T1000 (cell line): ENCODE results near the gene SHANK1.

ENCODE experiments used
- DNase-seq: peaks from one replicate; lab custom pipeline; 2025; ENCODE audit warnings: mixed read lengths; lab: John Stamatoyannopoulos, UW

The SHANK1 gene

DNA sequence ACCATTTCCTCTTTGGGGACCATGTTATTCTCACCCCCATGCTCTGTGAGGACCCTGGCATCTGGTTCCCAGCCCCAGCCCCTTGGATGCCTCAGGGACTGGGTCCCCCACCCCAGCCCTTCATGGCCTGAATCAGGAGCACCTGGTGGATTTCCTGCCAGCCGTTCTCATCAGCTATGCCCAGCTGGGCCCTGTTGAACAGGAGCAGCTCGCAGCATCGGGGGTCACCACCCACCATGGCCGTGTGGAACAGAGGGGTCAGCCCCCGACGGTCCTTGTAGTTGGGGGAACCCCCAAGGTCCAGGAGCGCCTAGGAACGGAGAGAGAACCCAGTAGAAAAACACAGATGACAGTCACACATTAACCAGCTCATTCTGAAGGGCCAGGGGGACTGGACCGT, 7.8 kb downstream of the SHANK1 start:
- no peak for DNase-seq

DNA sequence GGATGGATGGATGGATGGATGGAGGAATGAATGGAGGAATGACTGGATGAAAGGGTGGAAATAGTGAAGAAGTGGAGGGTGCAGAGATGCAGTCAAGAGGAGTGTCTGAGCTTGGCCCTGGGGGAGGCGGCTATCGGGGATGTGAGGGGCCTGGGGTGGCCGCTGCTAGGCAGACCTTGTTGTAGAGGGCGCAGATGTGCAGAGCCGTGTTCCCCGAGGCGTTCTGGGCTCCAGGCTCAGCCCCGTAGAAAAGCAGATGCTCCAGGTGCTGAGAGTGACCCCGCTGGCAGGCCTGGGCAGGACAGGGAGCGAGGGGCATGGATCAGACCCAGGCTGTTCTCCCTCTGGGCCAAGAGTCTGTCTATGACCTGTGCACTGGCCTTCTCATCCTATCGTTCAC, 8.4 kb downstream of the SHANK1 start:
- DNase-seq, result no peak

DNA sequence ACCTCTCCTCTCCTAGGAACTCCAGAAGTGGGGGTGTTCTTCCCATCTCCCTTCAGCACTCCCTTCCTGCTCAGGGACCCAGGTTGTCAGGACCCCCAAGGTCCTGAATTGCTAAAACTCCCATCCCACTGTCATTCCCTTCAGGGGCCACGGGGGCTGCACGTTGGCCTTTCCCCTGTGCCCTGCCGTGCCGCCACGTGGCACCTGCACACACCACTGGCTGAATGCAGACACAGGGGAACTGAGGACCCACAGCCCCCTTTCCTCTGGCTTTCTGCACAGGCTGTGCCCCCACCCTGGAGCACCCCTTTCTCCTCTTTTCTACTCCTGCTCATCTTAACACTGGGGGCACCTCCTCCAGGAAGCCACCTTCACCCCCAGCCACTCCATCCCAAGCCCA, 9.0 kb downstream of the SHANK1 start:
- DNase-seq, result no peak

DNA sequence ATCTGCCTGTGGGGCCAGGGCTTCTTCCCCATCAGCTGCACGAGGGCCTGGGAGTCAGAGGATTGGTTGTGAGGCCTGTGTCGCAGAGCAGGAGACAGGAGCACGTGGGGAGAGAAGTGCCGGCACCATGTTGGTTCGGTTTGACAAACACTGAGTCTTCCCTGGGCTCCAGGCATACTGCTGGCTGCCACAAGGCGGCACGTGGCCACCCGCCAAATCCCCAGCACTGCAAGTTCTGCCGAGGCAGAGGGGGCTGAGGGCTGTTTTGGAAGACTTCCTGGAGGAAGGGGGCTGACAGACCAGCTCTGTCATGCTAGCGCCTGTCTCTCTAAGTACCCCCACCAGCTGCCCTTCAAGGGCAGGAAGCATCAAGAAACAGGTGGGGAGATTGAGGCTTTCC, 9.5 kb downstream of the SHANK1 start:
- DNase-seq, result no peak

DNA sequence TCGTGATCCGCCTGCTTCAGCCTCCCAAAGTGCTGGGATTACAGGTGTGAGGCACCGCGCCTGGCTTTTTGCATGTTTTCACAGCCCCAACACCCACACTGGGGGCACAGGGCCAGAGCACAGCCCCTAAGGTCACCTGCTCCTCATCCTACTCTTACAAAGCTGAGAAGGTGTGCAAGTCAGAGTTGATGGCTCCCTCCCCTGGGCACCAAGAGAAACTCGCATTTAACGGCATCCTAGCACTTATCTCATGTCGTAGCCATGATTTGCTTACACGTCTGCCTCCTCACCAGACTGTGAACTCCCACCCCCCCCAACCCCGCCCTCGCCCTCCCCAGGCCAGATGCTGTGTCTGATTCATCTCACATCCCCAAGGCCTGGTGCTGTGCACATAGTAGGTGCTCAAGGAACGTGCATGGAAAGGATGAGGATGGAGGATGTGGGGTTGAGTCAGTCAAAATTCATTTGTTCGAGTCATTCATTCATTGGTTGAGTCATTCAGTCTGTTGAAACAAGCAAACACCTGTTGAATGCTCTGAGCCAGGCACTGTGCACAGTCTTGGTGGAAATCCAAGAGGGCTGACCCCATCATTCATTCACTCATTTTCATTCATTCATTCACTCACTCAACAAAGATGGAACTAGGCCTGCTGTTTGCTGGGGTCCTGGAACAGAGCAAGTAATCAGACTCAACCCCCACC, 11.3 kb downstream of the SHANK1 start:
- DNase-seq, result no peak

DNA sequence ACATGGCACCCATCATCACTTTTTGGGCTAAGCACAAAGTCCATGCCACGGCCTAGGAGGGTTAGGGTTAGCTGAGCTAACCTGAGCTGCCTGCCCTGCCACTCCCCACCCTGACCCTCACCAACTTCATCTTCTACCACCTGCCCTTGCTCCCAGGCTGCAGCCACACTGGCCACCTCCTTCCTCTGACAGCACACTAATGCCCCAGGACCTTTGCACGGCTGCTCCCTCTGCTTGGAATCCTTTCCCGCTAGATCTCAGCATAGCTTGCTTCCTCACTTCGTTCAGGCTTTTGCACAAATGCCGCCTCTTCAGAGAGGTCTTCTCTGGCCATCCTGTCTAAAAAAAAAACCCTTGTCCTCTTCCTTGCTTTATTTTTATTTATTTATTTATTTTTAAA, 13.2 kb downstream of the SHANK1 start:
- no peak for DNase-seq

DNA sequence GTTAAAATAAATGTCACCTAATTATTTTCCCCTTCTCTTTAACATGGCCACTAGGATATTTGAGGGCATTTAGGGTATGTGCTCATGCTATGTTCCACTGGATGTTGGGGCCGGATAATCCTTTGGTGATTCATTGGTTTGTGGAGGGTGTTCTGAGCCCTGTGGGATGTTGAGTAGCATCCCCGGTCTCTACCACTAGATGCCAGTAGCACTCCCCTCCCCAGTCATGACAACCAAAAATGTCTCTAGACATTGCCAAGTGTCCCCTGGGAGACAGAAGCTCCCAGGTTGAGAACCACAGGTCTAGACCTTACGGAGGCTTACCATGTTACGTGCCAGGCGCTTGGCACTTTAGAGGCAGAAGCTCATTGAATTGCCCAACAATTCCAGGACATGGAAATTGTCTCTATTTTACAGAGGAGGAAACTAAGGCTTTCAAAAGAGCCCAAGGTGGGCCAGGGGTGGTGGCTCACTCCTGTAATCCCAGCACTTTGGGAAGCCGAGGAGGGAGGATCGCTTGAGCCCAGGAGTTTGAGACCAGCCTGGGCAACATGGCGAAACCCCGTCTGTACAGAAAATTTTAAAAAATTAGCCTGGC, 14.1 kb downstream of the SHANK1 start:
- DNase-seq, result no peak

DNA sequence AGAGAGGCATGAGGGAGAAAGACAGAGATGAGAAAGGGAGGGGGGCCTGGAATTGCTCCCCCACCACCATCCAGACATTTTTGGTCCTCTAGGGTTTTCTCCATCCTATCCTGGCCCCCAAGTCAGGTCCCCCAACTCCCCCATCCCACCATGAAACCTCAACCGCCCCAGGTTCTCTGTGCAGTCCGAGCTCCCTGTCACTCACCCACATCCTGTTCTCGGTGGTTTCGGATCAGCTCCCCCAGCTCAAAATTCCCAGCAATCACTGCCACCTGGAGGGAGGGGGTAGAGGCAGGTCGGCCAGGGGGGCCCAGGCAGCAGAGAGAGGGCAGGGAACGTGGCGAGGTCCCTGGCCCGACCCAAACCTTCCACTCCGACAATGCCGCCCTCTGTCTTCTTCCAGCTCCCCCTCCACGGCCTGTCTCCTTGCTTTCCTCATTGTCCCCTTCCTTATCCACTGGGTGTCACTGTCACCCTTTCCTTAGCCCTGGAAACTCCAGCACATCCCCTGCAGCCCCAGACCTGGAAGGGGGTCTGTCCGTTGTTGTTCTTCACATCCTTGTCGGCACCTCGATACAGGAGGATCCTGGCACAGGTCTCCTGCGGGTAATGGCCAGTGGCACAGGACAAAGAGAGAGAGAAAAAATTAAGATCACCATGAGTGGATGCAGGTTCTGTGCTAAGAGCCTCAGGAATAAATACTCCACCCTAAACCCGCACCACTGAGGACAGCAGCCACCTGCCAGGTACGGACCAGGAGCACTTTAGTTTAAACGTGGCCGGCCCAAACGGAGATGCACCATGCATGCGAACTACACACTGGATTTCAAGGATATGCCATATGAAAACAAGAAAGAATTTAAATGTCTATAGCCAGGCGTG, 15.4 kb downstream of the SHANK1 start:
- DNase-seq, result no peak

DNA sequence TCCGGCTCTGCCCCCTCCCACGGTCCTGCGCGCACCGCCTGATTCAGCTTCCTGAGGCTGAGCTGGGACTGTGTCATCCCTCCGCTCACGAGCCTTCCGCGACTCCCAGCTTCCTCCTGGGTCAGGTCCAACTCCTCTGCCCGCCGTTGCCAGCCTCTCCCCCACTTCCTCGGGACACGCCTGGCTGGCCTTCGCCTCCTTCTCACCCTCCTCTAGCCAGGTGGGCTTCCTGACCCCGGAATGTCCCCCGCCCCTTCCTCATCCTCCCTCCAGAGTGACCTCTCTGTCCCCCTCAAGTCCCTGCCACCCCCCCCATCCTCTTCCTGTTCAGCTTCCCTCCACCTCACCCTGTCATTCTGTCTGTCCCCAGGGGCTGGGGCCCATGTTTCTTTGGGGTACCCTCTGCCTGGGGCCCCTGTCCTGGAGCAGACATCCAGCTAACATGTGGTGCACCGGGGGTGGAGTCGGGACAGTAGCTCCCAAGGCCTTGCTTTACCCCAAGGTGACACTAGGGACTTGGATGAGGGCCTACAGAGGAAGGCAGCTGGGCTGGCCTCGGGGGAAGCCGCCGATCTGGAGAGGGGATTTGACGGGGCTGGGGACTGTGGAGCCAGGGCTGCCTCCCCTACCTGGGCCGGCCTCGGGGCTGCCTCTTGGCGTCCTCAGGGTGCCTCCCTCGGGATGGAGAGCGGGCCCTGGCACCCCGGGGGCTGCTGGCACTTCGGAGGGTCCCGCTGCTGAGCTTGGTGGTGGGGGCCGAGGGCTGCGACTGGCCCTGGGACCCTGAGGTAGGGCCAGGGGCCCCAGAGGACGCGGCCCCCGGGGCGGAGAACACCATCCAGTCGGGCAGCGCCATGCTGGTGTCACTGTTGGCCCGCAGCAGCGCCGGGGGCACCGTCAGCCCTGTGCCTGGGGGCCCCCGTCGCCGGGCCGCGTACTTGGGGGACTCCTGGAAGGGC, 16.5 kb downstream of the SHANK1 start:
- no peak for DNase-seq

DNA sequence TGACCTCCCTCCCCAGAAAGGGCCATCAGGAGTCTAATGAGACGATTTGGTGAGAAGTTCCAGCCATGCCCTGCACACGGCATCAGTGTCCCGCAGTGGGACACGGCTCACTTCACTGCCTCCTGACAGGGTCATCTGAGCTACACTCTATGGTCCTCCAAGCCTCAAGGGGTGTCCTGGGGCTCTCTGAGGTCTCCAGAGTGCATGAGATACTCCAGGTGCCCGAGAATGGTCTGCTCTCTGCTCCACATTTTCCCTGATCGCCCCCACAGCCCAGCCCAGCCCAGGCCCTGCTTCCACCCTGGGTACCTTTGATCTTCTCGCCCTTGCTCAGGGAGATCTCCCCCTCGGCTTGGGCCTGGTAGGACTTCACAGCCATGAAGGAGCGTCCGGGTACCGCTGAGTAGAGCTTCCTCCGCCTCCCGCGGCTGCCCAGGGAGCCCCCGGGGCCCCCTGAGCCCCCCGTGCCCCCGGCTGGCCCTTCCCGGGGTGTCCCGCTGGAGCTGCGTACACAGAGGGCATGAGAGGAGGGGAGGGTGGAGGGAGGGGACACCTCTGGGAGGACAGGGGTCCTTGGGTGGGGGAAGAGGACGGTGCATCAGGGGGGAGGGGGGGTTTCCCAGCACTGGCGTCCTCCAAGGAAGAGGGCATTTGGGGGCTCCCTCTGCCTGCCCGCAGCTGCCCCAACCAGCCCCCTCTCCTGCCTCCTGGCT, 17.3 kb downstream of the SHANK1 start:
- DNase-seq, result no peak

DNA sequence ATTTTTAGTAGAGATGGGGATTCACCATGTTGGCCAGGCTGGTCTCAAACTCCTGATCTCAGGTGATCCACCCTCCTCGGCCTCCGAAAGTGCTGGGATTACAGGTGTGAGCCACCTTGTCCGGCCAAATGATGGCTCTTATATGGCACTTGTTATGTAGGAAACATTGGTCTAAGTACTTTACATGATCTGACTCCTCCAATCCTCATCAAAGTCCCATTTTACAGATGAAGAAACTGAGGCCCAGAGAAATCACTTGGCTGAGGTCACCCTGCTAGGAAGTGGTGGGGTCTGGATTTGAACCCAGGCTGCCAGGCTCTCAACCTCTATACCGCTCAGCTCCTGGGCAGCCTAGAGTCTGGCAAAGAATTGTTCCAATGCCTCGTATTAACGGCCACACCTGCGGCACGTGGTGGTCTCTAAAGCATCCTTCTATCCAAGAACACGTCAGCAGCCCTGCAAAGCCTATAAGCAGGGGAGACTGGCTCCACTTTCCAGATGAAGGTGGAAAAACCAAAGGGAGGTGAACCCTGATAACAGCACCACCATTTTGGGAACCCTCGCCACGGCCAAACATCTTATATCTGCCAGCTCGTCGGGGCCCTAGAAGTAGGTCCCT, 18.1 kb downstream of the SHANK1 start:
- no peak for DNase-seq

DNA sequence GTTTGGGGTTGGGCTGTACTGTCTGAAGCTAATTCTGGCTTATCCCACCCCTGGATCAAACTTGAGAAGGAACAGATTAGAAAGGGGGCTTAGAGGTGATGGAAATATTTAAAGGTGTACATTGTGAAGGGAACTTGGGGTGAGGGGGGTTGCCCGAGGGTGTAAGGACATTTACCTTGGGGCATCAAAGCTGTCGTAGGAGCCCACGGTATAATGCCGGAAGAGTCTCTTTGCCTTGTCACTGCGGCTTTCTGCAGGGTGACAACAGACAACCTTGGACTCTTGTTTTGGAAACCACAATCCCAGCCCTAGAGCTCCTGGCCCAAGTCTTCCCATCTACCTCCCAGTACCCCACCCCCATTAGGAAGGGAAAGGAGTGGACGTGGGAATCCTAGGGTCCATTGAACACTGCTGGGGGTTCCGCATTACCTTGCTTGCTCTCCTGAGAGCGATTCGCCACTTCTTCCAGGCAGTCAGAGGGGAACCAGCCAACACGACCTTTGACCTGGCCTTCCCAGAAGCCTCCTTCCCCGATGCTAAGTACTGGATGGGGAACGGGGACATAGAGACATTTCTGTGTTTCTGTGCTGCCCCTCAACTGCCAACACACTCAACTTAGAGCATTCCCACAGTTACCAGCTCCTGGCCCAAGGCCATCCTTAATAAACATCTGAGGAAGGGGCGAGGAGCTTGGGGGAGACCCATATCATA, 22.0 kb downstream of the SHANK1 start:
- DNase-seq, result no peak

DNA sequence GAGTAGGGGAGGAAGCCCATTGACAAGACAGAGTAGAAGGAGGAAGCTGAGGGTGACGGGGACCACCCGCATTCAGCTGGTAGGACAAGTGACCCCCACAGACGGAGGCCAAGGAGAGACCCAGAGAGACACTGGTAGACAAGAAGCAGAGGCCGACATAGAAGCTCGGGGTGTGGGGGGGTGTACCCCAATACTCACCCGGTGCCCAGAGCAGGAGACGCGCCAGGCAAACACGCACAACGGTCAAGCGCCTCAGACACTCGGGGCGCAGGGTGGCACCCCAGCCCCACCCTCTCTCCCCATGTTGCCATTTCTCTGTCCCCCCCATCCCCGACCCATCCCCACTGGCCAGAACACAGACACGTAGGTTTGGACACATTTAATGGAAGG, 23.5 kb downstream of the SHANK1 start:
- no peak for DNase-seq

DNA sequence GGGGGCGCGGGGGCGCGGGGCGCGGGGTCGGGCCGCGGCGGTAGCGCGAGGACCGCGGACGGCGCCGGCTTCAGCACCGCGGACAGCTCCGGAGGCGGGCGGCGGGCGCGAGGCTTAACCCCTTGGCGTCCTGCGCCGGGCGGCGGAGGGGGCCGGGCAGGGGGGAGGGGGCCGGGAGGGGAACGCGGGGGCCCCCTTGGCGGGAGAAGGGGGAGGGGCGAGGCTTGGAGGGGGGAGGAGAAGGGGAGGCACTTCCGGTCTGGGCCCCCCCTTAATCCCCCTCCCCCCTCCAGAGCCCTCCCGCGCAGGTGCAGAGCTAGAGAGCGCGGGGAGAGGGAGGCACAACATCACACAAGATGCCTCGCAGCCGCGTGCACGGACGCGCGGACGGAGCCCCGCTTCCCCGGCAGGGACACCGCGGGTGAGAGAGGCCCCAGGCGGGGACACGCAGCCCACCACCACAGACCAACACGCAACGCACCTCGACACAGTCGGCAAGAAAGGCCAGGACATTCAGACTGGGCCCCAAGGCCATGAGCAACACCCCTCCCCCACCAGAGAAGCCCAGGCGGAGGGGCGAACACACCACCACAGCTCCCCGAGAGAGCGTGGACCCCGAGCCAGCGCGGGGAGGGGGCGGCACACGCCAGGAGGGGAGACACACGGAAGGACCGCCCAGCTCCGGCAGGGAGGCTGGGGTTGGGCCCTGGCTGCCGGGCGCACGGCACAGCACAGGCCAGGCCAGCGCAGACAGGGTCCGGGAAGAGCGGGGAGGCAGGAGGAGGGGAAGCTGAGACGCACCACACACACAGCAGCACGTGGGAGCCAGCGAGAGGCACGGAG, 24.1 kb downstream of the SHANK1 start:
- DNase-seq, result no peak

DNA sequence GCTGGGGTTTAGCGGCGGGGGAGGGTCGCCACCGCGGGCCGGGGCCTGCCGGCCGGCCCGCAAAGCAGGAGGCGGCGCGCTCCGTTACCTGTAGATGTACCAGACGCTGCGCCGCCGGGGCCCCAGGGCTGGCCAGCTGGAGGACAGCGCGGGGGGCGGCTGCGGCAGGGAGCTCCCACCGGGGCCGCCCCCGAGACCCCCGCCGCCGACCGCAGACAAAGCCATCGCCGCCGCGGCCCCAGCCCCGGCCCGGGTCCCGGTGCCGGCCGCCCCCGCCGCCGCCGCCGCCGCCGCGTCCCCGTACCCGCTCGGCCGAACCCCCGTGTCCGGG, 24.8 kb downstream of the SHANK1 start:
- no peak for DNase-seq

DNA sequence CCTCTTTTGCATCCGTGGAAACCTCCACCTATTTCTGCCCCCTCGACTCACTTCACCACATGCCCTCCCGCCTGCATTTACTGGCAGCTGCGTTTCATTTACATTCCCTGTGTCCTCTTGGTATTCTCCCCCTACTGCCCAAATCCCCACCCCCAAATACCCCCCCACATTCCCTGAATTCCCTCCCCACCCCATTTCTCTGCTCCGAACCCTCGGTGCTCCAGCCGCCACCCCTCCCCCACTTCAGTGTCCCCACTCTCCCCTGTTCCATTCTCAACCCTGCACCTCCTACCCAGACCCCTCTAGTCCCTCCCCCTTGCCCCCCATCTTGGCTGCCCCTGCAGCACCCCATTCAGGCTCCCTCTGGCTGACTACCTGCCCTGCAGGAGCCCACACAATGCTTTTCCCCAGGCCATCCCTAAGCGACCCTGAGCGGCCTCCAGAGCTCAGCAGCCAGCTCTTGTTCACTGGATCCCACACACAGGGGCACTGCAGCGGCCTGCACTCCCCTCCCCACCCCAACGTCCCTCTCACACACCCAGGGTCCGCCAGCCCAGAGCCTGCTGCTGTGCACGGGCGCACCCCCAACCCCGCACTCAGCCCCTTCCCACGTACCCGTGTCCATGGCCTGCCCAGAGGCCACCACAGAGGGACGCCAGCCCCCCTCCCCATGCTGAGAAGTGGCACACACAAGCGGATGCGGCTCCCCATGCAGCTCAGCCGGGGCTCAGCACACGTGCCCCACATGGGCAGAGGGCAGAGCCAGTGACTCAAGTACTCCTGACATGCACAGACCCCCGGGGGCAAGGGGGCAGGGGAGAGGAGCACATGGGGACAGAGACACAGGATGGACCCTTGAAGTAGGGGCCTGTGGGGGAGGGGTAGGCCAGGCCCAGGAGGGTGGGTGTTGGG, 26.3 kb downstream of the SHANK1 start:
- DNase-seq, result no peak

DNA sequence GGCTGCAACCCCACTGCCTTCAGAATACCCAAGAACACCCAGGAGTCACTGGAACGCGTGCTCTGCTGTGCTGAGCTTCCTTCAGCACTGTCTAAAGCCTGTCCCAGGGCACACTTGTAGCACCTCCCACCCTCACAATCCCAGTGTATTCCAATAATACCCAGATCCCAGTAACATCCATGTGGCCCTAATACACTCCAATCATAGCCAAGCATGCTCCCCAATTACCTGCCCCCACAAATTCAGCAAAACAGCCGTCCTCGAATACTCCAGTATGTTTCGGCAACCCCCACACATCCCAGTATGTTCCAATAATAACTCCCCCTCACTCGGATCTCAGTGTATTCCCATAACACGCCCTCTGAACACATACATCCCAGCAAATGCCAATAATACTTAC, 29.2 kb downstream of the SHANK1 start:
- no peak for DNase-seq

DNA sequence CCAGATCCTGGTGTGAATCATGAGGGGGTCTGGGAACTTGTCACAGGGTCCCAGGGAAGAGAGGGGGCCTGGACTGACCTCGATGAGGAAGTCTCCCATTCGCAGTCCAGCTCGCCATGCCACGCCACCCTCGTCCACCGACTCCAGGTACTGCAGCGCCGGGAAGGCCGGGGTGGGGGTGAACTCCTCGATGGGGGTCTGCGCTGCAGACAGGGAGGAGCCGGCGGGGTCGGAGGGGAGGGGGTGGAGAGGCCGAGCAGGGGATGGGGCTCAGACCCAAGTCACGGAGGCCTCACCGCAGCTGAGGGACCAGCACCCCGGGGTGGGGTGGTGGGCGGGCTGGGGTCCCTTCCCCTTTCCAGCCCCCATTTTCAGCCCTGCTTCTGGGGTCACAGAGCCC, 30.8 kb downstream of the SHANK1 start:
- no peak for DNase-seq
